HG03442 (cell line): ENCODE data around the gene CAPN11.

Source experiments
- ATAC-seq: cut with Tn5 transposase; IDR thresholded peaks from one replicate; pipeline ENCODE4 v1.9.1; 2021; ENCODE audit warnings: mild to moderate bottlenecking, moderate library complexity; ENCODE audit not compliant: unreplicated experiment

Gene CAPN11

DNA sequence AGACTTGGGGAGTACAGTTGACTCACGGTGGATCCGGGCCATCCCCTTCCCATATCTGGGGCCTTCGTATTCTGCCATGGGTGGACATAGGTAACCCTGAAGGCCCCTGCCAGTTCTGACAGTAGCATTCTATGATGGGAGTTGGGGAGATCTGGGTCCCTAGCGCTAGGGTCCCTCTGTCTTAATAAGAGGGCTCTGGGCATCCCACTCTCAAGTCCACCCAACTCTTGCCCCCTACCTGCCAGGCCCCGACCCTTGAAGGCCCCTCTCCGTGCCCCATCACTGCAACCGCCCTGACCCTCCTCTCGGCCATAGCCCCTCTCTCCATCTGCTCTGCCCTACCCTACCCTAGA lies 6.5 kb upstream of the CAPN11 start:
- no peak for ATAC-seq

DNA sequence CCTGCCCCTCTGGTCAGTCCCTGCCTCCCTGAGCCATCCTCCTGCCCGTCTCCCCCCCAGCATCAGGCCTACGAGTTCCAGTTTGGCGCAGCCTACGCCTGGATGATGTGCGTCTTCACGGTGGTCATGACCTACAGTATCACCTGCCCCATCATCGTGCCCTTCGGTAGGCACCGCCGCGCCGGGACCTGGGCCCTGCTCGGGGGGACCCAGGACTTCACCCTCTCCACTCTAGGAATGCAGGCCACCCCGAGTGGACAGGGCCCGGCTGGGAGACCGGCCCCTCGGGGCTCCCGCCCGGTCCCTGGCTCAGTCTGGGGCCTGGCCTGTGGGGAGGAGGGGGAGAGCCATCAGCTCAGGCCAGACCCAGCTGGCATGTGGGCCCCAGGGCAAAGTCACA lies 6.1 kb upstream of the CAPN11 start:
- ATAC-seq = no peak

DNA sequence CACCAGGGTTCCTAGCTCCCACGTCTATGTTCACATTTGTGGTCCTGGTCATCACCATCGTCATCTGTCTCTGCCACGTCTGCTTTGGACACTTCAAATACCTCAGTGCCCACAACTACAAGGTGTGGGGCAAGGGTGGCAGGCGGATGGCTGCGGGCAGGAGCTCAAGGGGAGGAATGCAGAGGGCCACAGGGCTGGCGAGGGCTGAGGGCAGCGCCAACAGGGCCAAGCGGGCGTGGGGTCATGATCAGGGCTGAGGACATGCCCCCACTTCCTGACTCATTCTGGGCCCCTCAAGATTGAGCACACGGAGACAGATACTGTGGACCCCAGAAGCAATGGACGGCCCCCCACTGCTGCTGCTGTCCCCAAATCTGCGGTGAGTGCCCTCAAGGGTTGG lies 4.6 kb upstream of the CAPN11 start:
- no peak for ATAC-seq

DNA sequence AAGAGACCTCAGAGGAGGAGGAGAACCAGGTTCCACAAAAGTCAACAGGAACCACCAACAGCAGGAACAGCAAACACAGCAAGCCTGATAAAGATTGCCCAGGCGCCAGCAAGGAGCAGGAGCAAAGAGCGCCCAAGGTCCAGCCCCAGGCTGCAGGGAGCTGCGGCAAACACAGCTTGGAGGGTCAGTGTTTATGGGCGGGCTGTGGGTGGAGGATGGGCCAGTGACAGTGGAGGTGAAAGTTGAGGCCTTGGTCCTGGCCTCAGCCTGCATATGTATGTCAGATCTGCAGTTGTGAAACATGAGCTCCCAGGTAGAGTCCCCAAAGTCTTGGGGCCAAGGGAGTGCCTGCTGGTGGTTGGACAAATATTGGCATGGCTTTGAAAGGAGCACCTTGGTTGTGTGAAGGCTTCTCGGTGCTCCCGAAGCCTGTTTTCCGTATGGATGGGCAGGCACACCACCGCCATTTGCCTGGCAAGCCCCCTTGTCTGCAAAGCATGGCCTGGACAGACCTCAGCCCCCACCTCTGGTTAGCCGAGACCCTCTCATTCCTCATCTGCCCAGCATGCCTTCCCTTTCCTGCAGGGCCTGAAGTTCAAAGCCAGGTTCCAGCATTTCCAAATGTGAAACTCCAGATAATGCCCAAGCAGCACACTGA lies 2.0 kb upstream of the CAPN11 start:
- no peak for ATAC-seq

DNA sequence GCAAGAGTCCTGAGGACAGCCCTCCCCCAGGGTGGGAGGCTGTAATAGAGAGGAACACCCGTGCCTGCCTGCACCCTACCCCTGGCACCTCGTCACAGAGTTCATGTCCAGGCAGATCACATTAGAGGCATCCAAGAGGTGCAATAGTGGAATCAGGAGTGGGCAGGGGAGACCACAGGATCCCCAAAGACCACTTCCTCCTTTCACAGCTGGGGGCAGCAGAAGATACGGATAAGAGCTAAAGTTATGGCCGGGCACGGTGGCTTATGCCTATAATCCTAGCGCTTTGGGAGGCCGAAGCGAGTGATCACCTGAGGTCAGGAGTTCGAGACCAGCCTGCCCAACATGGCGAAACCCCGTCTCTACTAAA lies 1.5 kb upstream of the CAPN11 start:
- no peak for ATAC-seq

DNA sequence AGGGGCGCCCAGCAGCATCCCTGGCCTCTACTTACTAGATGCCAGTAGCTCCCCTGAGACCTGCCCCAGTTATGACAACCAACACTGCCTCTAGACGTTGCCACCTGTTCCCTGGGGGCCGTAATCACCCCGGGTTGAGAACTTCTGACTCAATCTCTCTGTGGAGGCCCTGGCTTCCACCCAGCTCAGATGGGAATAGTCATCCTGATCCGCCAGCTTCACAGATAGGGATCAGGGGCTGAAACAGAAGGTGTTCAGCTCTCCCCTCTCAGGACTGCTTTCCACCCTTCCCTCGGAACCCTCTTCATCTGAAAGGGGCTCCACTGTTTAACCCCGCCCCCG lies 3.3 kb downstream of the CAPN11 start:
- ATAC-seq = no peak

DNA sequence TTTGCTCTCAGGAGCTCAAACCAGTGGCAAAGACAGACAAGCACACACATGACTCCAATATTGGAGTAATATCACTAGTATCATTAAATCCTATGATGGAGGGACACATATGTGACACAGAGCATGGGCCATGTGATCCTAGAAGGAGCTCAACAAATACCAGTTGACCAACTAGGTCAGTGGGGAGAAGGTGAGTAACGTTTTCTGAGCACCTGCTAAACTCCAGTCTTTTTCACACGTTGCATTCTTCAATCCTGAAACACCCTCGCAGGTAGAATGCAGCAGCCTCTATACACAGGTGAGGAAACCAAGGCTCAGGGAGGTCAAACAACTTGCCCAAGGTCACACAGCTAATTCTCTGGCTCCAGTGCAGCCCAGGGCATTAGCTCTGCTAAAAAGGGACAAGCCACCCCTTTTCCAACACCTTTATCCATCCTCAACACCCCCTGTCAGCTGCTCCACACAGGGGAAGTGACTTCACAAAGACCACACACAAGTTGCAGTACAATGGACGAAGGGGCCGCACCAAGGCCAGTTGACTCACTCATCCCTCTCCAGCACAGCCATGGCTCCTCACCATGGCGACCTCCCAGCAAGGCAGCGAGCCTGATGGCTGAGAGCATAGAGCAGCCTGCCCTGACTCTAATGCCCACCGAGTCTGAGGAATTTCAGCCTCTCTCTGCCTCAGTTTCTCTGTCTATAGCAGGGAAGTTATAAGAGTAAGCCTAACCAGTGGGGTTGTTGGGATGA lies 4.4 kb downstream of the CAPN11 start:
- ATAC-seq = no peak

DNA sequence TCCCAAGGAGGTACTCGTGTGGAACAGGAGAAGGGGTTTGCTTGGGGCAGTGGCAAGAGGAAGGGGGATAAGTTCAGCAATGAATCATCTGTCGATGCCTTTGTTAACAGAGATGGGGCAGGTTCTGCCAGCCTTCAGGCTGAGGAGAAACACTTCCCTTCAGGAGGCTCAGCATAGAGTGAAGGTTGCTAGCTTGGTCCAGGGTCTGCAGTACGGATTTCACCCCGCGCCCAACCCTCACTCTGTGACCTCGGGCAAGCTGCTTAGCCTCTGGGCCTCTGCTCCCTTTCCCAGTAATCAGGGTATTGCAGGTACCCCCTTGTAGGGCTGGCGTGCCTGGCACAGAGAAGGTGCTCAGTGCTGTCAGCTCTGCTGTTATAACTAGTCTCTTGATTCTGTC lies 7.5 kb downstream of the CAPN11 start:
- no peak for ATAC-seq

DNA sequence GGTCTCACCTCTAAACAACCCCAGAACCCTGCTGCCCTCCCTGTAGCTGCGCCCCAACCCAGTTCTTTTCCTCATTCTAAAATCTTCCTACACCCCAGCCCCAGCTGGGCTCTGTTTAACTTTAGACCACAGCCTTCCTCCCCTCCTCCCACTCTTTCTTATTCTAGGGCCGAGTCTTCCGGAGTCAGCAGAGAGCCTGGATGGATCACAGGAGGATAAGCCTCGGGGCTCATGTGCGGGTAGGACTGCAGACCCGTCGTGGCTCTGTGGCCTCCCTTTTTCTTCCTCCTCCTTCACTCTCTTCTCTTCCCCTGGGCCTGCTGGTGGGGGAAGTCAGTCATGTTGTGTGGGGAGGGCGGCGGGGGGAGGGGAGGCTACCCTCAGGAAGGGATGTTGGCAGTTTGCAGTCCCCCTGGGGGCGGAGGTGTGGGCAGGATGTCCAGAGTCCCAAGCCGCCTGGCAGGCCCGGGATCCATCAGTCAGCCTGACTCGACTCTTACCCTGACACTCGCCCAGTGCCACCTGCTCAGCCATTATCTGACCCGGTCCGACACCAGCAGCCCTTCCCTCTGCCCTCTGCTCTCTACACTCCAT lies 8.1 kb downstream of the CAPN11 start:
- ATAC-seq = no peak

DNA sequence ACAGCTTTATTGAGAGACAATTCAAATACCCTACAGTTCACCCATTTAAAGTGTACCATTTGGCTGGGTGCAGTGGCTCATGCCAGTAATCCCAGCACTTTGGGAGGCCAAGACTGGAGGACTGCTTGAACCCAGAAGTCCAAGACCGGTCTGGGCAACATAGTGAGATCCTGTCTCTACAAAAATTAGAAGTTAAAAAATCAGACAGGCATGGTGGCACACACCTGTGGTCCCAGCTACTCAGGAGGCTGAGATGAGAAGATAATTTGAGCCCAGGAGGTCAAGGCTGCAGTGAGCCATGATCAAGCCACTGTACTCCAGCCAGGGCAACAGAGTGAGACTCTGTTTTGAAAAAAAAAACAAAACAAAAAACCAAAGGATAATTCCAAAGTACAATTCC lies 8.9 kb downstream of the CAPN11 start:
- no peak for ATAC-seq

DNA sequence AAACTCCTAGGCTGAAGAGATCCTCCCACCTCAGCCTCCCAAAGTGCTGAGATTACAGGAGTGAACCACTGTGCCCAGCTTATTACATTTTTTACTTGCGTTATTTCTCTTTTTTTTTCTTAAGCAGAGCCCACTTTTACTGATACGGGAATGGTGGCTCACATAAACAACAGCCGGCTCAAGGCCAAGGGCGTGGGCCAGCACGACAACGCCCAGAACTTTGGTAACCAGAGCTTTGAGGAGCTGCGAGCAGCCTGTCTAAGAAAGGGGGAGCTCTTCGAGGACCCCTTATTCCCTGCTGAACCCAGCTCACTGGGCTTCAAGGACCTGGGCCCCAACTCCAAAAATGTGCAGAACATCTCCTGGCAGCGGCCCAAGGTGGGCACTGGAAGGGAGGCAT lies 10.5 kb downstream of the CAPN11 start:
- ATAC-seq = no peak

DNA sequence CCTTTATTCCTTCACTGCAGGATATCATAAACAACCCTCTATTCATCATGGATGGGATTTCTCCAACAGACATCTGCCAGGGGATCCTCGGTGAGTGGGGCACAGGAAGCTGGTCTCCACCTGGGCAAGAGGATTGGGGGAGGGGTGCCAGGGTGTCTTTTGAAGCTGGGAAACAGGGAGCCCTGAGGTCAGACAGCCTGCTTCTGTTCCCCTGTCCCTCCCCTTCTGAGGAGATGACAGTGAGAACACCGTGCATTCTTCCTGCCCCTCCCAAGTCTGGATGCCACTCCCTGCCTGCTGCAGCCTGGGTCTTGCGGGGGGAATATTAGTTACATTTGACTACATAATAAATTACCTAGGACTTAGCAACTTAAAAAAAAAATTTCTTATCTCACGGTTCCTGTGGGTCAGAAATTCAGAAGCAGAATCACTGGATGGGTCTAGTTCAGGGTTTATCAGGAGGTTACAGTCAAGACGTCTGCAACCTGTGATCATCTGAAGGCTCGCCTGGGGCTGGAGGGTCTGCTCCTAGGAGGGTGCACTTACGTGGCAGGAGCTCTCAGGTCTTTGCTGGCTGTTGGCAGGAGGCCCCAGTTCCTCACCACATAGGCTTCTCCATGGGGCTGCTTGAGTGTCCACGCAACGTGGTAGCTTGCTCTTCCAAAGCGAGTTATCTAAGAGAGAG lies 11.4 kb downstream of the CAPN11 start:
- no peak for ATAC-seq

DNA sequence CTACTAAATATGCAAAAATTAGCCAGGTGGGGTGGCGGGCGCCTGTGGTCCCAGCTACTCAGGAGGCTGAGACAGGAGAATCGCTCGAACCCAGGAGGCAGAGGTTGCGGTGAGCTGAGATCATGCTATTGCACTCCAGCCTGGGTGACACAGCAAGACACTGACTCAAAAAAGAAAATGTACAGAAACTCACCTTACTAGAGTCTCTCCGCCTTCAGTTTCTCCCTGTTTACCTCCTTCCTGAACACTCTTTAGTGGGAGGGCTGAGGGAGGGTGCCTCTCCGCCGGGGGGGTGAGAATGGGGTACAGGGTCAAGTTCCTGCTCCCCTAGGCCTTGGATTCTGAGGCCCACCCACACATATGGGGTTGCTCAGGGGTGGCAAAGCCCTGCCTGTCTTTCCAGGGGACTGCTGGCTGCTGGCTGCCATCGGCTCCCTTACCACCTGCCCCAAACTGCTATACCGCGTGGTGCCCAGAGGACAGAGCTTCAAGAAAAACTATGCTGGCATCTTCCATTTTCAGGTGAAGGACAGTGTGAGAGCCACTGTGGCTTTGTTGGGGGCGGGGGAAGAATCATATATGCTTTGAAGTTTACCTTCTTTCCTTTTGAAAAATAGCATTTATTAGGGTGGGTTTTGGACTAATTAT lies 13.4 kb downstream of the CAPN11 start:
- no peak for ATAC-seq

DNA sequence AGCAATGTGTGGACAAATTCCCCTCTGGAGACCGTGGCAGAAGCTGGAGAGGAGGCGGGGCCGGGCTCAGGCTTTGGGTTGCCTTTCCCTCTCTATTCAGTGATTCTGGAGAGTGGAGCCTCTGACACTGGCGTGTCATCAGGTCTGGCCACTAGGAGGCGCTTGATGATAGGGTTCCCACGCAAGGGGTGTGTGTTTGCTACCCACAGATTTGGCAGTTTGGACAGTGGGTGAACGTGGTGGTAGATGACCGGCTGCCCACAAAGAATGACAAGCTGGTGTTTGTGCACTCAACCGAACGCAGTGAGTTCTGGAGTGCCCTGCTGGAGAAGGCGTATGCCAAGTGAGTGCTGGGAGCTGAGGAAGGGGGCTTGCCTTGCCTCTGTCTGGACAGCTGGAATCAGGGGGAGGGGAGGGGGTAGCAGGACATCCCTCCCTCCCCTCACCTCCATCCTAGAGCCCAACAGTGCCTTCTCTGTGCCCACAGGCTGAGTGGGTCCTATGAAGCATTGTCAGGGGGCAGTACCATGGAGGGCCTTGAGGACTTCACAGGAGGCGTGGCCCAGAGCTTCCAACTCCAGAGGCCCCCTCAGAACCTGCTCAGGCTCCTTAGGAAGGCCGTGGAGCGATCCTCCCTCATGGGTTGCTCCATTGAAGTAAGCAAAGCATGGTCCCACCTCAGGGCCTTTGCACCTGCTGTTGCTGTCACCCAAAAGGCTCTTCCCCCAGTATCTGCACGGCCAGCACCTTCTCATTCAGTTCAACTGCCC lies 14.3 kb downstream of the CAPN11 start:
- ATAC-seq = peak; percentile 62

DNA sequence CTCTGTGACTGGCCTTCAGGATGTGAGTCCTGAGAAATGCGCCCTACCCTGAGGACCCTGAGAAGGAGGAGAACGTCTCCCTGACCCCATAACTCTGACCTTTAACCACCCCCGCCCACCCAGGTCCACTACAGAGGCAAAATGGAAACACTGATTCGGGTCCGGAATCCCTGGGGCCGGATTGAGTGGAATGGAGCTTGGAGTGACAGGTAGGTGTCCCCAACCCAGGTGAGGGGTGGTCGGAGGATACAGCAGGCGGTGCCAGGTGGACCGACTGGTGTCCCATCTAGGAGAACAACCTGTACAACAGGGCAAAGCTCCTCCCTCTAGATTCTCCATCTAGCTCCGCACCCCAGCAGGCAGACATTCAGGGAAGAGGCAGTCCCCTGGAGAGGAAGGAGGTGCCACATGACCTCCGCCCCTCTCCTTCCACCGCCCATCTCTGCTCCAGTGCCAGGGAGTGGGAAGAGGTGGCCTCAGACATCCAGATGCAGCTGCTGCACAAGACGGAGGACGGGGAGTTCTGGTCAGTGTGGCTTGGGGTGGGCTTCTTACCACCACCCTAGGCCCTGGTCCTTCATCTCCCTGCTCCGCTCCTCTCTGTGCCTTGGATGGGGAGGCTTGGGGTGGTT lies 17.6 kb downstream of the CAPN11 start:
- no peak for ATAC-seq

DNA sequence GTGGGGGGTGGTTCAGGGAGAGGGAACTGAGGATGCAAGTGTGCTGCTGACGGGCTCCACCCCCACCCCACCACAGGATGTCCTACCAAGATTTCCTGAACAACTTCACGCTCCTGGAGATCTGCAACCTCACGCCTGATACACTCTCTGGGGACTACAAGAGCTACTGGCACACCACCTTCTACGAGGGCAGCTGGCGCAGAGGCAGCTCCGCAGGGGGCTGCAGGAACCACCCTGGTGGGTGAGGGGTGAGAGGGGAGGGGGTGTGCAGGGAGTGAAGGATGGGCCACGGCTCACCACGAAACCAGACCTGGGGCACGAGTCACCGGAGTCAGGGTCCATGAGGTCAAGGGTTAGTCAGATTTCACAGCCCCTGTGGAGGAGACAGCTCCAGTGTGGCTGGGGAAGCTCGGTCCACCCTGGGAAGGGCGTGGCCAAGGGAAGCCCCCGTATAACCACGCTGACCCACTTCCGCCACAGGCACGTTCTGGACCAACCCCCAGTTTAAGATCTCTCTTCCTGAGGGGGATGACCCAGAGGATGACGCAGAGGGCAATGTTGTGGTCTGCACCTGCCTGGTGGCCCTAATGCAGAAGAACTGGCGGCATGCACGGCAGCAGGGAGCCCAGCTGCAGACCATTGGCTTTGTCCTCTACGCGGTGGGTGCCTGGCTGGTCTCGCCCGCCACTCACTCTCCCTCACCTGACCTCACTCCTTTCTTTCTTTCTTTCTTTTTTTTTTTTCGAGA lies 18.3 kb downstream of the CAPN11 start:
- no peak for ATAC-seq

DNA sequence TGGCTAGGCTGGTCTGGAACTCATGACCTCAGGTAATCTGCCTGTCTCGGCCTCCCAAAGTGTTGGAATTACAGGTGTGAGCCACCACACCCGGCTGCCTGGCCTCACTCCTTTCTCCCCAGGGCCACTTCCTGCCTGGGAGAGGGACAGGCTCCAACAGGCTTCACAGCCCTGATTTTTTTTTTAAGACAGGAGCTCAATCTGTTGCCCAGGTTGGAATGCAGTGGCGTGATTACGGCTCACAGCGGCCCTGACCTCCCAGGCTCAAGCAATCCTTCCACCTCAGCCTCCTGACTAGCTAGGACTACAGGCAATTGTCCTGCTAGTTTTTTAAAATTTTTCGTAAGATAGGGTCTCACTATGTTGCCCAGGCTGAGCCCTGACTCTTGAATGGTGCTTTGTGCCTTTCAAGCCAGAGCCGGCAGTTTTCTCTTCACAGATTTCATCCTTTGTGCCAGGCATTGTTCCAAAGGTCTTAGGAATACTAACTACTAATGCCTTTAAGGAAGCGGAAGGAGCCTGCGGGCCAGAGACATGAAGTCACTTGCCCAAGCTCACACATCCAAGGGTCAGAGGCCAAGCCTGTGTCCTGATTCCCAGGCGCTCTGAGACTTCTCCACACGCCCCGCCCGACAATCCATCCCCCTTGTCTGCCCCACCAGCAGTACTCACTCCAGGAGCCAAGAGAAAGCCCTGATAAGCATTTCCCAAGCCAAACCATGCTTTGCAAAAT lies 19.2 kb downstream of the CAPN11 start:
- ATAC-seq = no peak

DNA sequence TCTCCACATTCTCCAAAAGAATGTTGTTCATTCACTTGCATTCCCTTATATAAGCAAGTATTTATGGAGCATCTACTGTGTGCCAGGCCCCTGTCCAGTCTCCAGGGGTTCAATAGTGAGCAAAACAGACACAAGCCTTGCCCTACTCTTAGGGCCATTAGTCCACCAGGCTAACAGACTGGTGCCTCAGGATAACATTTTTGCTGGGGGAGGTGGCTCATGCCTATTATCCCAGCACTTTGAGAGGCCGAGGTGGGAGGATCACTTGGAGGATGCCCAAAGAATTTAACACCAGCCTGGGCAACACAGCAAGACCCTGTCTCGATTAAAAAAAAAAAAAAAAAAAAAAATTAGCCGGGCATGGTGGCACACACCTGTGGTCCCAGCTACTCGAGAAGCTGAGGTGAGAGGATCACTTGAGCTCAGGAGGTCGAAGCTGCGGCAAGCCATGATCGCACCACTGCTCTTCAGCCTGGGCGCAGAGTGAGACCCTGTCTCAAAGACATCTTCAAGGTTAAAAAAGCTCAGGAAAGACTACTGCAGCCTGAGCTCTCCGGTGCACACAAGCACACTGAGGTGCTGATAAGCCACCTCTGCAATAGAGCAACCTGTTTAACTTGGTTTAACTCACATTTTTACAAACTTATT lies 19.9 kb downstream of the CAPN11 start:
- ATAC-seq = no peak
